ENCODE measurements around the gene ACKR2. TPM values are rescaled to one million over a fixed set of nuclear protein-coding genes. Genes with fewer than 3 reads are reported as not detected.

Gene ACKR2
- total RNA-seq, 4 donors from 2014 or later: 1.4 to 9.2 (median 5.2) TPM

- TF ChIP-seq CTCF (IDR thresholded peaks at IDR 0.05): no peak
- no peaks in the 10 kb centered on the region for H3K9me3 ChIP-seq
- in situ Hi-C loops (cut with MboI; ENCODE audit: low pct_ligation_motif_present in 1 of 4, low pct_unique_long_range_greater_than_20kb in 1 of 4, low sequenced_read_pairs in 3 of 4): loop anchor here in 2 of 4 donors (5.0 to 10.0 kb wide), 2 partner anchors 52 to 54 kb away; no protein-coding TSS in a partner anchor
Observed at GRCh38 chr3:42836150-42837123, 27.2 kb downstream of the ACKR2 start.

GRCh38 chr3:42838571-42838970 is 29.3 kb downstream of the ACKR2 start:
- no peak overlapping the region for H3K27ac ChIP-seq
- intact Hi-C loops (cut with DNase I; ENCODE audit: low total_unique reads) (no loop called here), in situ Hi-C loops (cut with MboI; ENCODE audit: low pct_ligation_motif_present in 1 of 4, low pct_unique_long_range_greater_than_20kb in 1 of 4, low sequenced_read_pairs in 3 of 4) (loop anchor here in 2 of 4 donors (5.0 to 10.0 kb wide), 2 partner anchors 54 to 56 kb away; no protein-coding TSS in a partner anchor)
- DNase-seq: no peak
- TF ChIP-seq EP300 (IDR thresholded peaks at IDR 0.05; ENCODE audit: low read depth): no peak
- no peak for TF ChIP-seq CTCF (IDR thresholded peaks at IDR 0.05)
- no peak for TF ChIP-seq POLR2AphosphoS5 (IDR thresholded peaks at IDR 0.05)
- no peak for TF ChIP-seq POLR2A (IDR thresholded peaks at IDR 0.05)
- no peaks in the 10 kb centered on the region for H3K36me3 ChIP-seq
- 70 to 75% methylated on average over 4 of the region's 4 CpGs for WGBS, 2 donors (ENCODE audit: low coverage in 1 of 2)
- H3K4me1 ChIP-seq: peaks cover 0 to 6% (median 0%) of the 10 kb centered on the region in 4 donors
- no peaks in the 10 kb centered on the region for H3K27me3 ChIP-seq
- H3K4me3 ChIP-seq: no peak overlapping the region
- no peaks in the 10 kb centered on the region for H3K9me3 ChIP-seq

More at GRCh38 chr3:42836150-42837123, 27.2 kb downstream of the ACKR2 start:
- DNase-seq: no peak
- 87 to 89% methylated on average over 4 to 5 of the region's 5 CpGs for WGBS, 2 donors (ENCODE audit: low coverage in 1 of 2)
- H3K27me3 ChIP-seq: no peaks in the 10 kb centered on the region
- no peaks in the 10 kb centered on the region for H3K36me3 ChIP-seq
- no peak overlapping the region for H3K27ac ChIP-seq
- H3K4me1 ChIP-seq: no peaks in the 10 kb centered on the region
- no peak overlapping the region for H3K4me3 ChIP-seq
- intact Hi-C loops (cut with DNase I; ENCODE audit: low total_unique reads): no loop called here

- Histone ChIP-seq H3K36me3 (no peaks in the 10 kb centered on the region), H3K4me3 (no peak overlapping the region), H3K27ac (no peak overlapping the region), H3K9me3 (no peaks in the 10 kb centered on the region), H3K4me1 (peaks cover 0 to 9% (median 0%) of the 10 kb centered on the region in 4 donors), H3K27me3 (no peaks in the 10 kb centered on the region)
- DNase-seq: peak; percentile 37
- in situ Hi-C loops (cut with MboI; ENCODE audit: low pct_ligation_motif_present in 1 of 4, low pct_unique_long_range_greater_than_20kb in 1 of 4, low sequenced_read_pairs in 3 of 4) (loop anchor here in 2 of 4 donors (5.0 to 10.0 kb wide), 2 partner anchors 55 to 57 kb away; no protein-coding TSS in a partner anchor), intact Hi-C loops (cut with DNase I; ENCODE audit: low total_unique reads) (loop anchor here (5.0 kb wide), 1 partner anchor 57 kb away; no protein-coding TSS in a partner anchor)
- WGBS, 2 donors (ENCODE audit: low coverage in 1 of 2): 12 to 29% methylated on average over 3 to 7 of the region's 7 CpGs
- TF ChIP-seq POLR2A (IDR thresholded peaks at IDR 0.05): no peak
- TF ChIP-seq CTCF (IDR thresholded peaks at IDR 0.05): peak; percentile 78 to 94 (median 85)
- TF ChIP-seq POLR2AphosphoS5 (IDR thresholded peaks at IDR 0.05): no peak
- no peak for TF ChIP-seq EP300 (IDR thresholded peaks at IDR 0.05; ENCODE audit: low read depth)
Observed at GRCh38 chr3:42839616-42840015, 30.4 kb downstream of the ACKR2 start.

GRCh38 chr3:42841332-42841731 is 32.1 kb downstream of the ACKR2 start:
- in situ Hi-C loops (cut with MboI; ENCODE audit: low pct_ligation_motif_present in 1 of 4, low pct_unique_long_range_greater_than_20kb in 1 of 4, low sequenced_read_pairs in 3 of 4): no loop called here
- H3K4me3 ChIP-seq: no peak overlapping the region
- H3K9me3 ChIP-seq: no peaks in the 10 kb centered on the region
- H3K27me3 ChIP-seq: no peaks in the 10 kb centered on the region
- no peak for DNase-seq
- 57 to 85% methylated on average over 1 of the region's 1 CpG for WGBS, 2 donors (ENCODE audit: low coverage in 1 of 2)
- H3K4me1 ChIP-seq: peaks cover 0 to 14% (median 4%) of the 10 kb centered on the region in 4 donors
- intact Hi-C loops (cut with DNase I; ENCODE audit: low total_unique reads): loop anchor here (5.0 kb wide), 1 partner anchor 59 kb away; no protein-coding TSS in a partner anchor
- no peak for TF ChIP-seq POLR2AphosphoS5 (IDR thresholded peaks at IDR 0.05)
- TF ChIP-seq EP300 (IDR thresholded peaks at IDR 0.05; ENCODE audit: low read depth): no peak
- TF ChIP-seq POLR2A (IDR thresholded peaks at IDR 0.05): no peak
- no peak for TF ChIP-seq CTCF (IDR thresholded peaks at IDR 0.05)
- H3K27ac ChIP-seq: no peak overlapping the region
- H3K36me3 ChIP-seq: no peaks in the 10 kb centered on the region

Measured in transverse colon (tissue), 4 donors.